Ishikawa (cell line): ENCODE results near the gene MATN4.

Experiments
- CEBPB ChIP-seq: IDR thresholded peaks from 2 replicates; pipeline ENCODE4 v1.6.1; 2012
- EGR1 ChIP-seq: IDR thresholded peaks from 2 replicates; pipeline ENCODE4 v1.6.1; 2012
- EP300 ChIP-seq: IDR thresholded peaks from 2 replicates; pipeline ENCODE4 v1.6.1; 2012; ENCODE audit warnings: borderline replicate concordance
- RAD21 ChIP-seq: IDR thresholded peaks from 2 replicates; pipeline ENCODE4 v1.6.1; 2012; ENCODE audit warnings: low read depth
- TAF1 ChIP-seq: IDR thresholded peaks from 2 replicates; pipeline ENCODE4 v1.6.1; 2012; ENCODE audit warnings: low read depth, mild to moderate bottlenecking
- TEAD4 ChIP-seq: IDR thresholded peaks from 2 replicates; pipeline ENCODE4 v1.6.1; 2012
- YY1 ChIP-seq: IDR thresholded peaks from 2 replicates; pipeline ENCODE4 v1.6.1; 2012; ENCODE audit warnings: low read depth
- TF ChIP-seq, protein P1 (sequence below): IDR thresholded peaks from 2 replicates; pipeline ENCODE4 v1.6.1; 2012

DNA sequence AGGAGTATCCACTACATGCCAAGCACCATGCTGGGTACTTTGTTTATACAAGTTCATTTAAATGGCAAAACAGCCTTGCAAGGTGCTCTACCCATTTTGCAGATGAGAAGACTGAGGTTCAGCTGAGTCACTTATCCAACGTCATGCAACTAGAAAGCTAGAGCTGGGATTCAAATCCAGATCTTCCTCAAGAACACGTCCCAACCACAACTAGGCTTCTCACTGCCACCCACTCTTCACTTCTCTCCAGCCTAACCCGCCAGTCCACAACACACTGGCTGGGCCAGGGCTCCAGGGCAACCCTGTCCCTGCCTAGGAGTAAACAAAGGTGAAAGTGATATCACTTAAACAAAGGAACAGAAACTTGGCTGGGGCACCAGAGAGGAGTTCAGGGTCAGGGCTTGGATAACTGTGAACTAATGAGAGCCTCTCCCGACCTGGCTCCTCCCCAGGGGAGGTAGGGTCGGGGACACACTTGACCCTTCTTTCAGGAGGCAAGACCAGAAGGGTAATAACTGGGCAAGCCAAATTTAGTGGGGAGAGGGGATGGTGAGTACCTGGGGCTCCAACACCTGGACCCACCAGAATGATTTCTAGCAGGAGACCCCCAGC, 32.2 kb upstream of the MATN4 start:
- TF ChIP-seq TAF1 (no peak), YY1 (no peak), EGR1 (no peak), EP300 (no peak), CEBPB (no peak), TEAD4 (no peak), RAD21 (no peak)
- TF ChIP-seq, protein P1, sequence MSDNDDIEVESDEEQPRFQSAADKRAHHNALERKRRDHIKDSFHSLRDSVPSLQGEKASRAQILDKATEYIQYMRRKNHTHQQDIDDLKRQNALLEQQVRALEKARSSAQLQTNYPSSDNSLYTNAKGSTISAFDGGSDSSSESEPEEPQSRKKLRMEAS: no peak
